Inflammatory macrophage treated with lipopolysaccharide for 4 hours (primary cell): ENCODE data around the gene PPP1R12A.

Source experiments
- DNase-seq: peaks from one replicate; pipeline ENCODE4 v3.0.0-alpha.2; 2020

Gene PPP1R12A

DNA sequence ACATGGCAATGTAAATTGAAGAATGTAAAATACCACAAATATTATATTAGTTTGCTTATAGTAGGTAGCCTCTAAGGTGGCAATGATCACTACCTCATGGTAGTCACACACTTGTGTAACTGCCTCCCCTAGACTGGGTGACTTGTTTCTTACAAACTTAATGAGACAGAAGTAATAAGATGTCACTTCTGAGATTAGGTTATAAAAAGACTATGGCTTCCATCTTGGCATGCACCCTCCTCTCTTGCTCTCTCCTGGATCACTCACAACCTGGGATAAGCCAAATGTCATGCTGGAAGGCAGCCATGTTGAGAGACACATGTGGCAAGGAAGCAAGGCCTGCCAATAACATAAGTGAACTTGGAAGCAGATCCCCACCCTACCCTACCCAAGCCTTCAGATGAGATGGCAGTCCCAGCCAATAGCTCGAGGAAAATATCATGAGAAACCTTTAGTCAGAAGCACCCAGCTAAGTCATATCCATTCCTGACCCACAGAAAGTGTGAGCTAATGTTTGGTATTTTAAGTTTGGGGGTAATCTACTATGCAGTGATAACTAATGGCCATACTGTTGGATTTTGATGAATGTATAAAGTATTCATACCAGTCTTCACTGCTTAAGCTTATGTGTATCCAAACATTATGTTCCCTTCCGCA is 43.3 kb downstream of the PPP1R12A start:
- no peak for DNase-seq

DNA sequence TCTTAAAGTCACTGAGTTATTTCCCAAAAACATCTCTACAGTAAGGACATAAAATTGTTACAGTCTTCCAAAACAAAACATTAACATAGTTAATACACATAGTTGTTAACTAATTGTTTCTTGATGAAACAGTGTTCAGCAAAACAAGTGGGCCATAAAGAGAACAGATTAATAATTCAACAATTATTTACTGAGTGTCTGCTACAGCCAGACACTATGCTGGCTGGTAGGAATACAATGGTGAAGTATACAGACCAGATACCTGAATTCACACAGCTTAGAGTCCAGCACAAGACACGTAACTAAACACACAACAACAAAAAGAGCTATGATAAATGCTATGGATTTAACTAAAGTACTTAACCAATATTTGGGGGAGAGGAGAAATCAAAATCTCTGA is 47.0 kb downstream of the PPP1R12A start:
- no peak for DNase-seq

DNA sequence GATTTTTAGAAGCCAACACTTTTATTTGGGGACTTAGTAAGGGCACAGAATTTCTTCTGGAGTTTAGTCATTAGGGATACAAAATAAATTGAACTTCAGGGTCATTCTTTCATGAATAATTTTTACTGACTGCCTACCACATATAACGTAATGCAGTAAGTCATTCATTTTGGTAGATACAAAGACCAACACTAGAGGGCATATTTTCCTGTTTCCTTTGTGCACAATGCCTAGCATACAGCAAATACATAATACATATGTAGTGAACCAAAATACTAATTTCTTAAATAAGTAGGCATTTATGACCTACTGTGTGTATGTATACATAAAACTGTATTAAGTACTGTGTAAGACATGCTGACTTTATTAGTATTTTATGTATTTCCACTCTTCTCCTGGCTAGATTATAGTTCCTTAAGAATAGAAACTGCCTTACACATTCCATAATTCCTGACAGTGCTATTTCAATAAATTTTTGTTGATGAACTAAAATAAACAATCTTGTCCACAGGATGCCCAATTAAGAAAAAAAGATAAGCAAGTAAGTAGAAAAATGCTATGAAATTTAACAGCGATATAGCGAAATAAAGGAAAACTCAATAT is 47.9 kb downstream of the PPP1R12A start:
- peak; percentile 68 for DNase-seq

DNA sequence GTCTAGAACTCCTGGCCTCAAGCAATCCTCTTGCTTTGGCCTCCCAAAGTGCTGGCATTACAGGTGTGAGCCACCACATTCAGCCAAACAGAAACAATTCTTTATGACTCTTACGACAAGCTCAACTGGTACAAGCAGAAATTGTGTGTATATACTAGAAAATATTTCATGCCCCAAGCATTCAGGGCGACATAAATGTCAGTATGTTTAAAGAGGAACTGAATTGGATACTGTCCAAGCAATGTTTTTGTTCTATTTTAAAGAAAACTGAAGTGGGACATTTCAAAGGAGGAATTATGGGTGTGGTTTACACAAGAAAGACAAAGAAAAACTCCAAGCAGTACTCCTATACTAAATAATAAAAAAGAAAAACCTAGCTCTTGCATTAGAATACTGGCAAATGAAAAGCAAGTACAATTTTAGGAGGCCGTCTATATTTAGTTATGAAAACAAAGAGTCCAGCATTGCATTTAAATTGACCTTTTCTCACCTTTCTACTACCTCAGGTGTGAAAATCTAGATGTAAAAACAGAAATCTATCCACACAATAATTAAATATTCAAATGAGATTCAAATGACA is 48.9 kb downstream of the PPP1R12A start:
- DNase-seq = peak; percentile 42

DNA sequence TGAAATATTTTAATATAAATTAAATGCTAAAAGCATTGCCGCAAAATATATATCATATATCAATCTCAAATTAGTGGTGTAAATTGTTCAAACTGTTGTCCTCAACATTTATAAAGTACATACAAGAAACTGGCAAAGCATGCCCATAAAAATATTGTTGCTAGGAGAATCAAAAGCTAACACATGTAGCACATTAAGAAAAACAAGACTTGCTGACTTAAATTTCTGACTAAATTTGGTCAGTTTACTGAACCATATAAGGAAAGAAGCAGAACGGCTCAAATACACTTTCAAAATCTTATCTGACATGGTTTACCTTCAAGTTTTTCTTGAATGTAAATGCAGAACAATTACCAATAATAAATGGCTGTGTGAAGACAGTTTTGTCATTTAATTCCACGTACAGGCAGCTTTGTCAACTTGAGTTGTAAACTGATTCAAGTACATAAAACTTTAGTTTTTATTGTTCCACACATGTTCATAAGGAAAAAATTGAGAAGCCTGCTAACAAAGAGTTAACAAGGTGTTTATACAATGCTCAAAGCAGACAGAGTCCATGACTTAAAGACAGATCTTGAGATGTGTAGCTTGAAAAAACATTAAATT is 50.4 kb downstream of the PPP1R12A start:
- no peak for DNase-seq

DNA sequence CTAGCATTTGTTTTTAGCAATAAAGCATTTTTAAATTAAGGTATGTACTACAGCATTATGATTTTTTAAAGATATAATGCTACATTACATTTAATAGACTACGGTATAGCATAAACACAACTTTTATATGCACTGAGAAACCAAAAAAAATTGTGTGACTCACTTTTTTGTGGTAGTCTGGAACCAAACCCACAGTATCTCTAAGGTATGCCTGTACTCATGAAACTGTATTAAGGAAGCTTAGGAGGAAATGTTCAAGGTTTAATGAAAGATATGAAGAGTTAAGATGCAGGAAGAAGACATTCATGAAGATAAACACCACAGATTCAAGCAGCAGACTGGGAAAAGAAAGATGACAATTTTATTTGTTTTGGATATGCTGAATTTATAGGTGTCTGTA is 51.7 kb downstream of the PPP1R12A start:
- DNase-seq = no peak

DNA sequence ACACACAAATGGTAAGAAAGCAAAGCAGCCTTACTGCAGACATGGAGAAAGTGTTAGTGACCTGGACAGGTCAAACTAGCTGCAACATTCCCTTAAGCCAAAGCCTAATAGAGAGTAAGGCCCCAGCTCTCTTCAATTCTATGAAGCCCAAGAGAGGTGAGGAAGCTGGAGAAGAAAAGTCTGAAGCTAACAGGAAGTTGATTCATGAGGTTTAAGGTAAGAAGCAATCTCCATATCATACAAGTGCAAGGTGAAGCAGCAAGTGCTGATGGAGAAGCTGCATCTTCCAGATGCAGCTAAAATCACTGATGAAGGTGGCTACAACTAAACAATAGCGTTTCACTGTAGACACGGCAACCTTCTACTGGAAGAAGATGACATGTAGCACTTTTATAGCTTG is 53.5 kb downstream of the PPP1R12A start:
- no peak for DNase-seq

DNA sequence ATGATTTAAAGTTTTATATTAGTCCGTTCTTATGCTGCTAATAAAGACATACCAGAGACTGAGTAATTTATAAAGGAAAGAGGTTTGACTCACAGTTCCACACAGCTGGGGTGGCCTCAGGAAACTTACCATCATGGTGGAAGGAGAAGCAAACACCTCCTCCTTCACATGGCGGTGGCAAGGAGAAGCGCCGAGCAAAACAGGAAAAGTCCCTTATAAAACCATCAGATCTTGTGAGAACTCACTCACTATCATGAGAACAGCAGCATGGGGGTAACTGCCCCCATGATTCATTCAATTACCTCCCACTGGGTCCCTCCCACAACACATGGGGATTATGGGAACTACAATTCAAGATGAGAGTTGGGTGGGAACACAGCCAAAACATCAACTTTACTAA is 56.4 kb downstream of the PPP1R12A start:
- peak; percentile 7 for DNase-seq

DNA sequence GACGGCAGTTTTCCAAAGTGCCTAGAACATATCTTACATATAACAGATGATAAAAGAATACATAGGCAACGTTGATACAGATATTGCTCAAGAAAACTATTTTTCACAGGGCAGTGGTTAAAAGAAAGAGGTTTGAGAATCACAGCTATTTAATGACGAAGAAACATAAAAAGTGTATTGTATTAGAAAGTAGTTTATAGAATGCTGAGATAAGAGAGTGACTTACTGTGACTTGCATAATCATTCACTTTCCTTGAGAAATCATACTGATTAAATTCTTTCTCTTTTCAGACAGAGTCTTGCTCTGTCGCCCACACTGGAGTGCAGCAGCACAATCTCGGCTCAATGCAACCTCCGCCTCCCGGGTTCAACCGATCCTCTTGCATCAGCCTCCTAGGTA is 57.7 kb downstream of the PPP1R12A start:
- peak; percentile 14 for DNase-seq

DNA sequence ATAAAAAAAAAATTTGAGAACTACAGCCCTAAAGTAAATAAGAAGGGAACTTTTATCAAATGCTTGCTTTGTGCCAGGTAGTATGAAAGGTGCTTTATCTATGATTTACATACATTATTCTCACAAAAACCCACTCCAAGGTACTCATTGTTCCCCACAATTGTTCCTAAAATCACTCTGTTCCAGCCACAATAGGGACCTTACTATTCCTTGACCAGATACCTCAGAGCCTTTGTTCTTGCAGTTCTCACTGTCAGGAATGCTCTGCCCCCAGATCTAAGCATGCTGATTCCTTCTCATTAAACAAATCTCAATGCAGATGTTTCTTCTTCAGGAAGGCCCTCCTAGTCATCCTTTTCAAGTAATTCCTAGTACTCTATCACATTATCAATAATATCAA is 60.2 kb downstream of the PPP1R12A start:
- DNase-seq = no peak

DNA sequence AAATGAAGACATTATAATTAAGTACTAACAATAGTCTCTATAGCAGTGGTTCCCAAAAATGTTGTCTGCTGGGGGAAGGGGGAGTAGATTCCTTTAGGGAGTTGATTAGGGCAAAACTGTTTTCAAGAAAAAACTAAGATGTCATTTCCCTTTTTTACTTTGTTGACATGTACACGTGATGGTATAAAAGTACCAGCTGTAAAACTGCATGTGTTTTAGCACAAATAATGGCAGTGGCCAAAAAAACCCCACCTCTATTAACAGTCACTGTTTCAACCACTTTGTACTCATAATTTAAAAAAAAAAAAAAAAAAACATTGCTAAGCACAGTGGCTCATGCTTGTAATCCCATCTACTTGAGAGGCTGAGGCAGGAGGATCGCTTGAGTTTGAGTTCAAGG is 61.7 kb downstream of the PPP1R12A start:
- peak; percentile 42 for DNase-seq

DNA sequence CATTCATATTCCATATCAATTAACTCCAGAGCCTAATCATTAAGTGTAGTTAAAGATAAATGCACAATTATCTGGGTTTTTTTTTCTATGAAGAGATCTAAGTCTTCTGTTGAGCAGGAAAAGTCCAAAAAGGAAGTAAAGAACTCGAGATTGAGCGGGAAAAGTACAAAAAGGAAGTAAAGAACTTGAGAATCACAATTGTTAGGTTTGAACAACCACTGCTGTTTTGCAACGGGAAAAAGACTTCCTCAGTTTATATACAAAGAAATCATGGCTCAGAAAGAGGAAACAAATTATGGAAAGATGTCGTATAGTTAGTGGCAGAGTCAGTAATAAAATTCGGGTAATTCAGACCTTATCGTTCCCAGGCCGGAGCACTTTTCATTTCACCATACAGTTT is 63.3 kb downstream of the PPP1R12A start:
- DNase-seq = peak; percentile 88

DNA sequence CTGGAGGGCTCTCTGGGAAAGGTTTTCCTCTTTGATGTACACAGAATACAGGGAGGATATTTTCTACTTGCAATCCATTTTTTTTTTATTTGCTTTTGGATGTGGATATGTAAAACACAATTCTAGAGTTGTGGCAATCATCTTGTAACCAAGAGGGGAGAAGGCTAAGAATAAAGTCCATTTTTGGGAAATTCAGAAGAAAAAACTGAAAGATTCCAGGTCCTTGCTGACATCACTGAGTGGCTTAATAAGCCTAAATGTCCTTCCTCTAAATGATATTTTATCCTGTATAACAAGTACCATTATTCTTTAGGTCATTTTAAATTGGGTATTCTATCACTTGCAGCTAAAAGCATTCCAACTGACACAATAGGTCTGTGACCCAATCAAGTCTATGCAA is 64.0 kb downstream of the PPP1R12A start:
- peak; percentile 22 for DNase-seq

DNA sequence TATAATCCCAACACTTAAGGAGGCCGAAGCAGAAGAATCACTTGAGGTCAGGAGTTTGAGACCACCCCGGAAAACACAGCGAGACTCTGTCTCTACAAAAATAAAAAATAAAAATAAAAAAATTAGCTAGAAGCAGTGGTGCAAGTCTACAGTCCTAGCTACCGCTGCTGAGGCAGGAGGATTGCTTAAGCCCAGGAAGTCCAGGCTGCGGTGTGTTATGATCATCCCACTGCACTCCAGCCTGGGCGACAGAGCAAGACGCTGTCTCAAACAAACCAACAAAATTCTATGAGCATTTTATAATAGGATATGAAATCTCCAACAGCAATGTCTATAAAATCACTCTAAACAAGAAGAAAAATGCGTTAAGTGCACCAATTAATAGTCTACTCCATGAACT is 75.3 kb downstream of the PPP1R12A start:
- peak; percentile 41 for DNase-seq

DNA sequence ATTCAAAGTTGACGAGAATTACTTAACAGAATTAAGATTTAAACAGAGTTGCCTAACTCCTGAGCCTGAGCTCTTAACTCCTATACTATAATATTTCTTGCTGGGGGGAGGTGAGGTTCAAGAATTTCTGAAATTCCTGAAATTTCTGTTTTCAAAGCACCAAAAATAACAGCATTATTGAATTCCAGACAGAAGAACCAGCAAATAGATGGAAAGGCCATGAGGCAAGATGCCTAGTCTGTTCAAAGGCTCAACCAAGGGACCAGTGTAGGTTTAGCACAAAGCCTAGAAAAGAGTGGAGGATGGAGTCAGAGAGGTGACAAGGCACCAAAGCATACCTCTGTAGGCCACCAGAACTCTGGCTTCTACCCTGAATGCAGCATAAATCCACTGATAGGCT is 76.4 kb downstream of the PPP1R12A start:
- no peak for DNase-seq

DNA sequence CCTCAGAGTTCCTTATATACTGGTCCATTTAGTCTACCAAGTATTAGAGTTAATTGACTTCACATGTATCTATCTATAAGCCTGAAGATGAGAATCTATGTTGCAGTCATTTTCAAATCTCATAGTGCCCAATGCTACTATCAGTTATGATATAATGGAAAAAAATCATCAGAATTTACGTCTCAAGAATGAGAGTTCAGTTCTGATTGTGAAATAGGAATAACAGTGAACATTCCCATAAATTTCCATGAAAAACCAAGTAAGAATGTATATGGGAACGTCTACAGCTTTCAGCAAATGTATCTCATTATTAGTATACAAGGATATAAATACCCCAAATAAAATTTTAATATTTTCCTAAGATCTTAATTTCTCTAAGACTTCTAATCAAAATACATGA is 77.2 kb downstream of the PPP1R12A start:
- DNase-seq = no peak

DNA sequence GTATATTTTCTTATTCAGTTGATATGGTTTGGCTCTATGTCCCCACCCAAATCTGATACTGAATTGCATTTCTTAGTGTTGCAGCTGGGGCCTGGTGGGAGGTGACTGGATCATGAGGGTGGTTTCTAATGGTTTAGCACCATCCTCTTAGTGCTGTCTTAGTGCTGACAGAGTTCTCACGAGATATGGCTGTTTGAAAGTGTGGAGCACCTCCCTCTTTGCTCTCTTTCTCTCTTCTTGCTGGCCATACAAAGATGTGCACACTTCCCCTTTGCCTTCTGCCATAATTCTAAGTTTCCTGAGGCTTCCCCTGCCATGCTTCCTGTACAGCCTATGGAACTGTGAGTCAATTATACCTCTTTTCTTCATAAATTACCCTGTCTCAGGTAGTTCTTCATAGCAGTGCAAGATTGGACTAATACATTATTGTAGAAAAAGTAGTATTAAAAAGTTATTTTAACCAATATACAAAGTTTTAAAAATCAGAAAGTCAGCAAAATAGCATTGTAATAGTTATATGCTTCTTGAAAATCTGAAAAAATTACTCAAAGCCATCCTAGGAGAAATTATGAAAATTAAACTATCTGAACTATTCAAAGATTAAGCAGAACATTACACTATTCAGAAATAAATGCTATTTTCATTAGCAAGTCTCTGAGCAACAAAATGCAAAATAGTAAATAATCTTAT is 84.1 kb downstream of the PPP1R12A start:
- DNase-seq = no peak

DNA sequence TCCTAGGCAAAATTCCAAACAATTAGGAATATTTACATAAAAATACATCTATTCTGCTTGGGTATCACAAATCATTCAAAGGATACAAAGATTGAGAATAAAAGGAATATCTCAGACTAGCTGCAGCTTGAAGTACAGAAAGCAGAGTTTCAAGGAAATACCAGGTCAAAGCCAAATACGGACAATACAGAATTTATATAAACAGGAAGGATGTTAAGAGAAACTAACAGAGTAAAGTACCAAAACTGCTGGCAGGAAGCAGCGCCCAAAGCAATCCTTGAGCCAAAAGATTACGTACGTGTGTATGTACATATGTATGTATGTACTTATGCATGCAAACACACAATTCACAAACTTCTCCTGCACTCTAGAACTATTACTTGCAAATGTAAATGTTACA is 86.6 kb downstream of the PPP1R12A start:
- no peak for DNase-seq

DNA sequence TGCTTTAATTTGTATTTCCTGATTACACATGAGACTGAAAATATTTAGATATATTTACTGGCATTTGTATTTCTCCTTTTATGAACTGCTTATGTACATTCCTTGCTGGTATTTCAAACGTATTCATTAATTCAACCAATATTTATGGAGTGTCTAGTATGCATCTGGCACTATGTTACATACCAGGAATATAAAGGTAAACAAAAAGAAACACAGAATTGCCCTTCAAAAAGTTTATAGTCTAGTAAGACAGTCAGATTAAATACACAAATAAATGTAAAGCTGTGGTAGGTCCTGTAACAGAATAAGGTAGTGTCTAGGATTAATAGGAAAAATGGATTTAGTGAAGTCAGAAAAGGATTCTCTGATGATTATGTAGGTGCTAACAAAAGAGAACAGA is 87.5 kb downstream of the PPP1R12A start:
- no peak for DNase-seq

DNA sequence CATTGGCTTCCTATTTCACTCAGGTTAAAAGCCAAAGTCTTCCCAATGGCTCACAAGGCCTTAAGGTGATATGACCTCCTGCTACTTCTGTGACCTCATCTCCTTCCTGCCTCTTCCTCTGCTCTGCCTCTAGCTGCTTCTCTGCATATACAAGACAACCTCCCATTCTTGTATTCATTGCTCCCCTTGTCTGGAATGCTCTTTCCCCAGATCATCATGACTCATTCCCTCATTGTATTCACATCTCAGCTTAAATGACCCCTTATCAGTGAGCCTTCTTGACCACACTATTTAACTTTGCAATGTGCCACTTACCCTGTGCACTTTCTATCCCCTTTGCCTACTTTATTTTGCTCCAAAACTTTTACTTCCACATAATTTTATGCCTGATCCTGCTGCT is 90.2 kb downstream of the PPP1R12A start:
- DNase-seq = no peak

DNA sequence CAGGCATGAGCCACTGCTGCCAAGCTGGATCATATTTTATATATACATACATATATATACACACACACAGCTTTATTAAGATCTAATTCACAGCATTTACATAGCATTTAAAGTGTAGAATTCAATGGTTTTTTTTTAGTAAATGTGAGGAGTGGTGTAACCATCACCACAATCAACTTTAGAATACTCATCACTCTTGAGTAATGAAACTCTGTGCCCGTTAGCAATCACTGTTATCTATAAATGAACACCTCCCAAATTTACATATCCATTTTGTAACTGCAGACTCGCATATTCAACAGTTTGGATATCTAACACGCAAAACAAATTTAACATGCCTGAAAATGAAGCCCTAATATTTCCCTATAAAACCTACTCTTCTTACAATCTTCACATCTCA is 90.9 kb downstream of the PPP1R12A start:
- no peak for DNase-seq

DNA sequence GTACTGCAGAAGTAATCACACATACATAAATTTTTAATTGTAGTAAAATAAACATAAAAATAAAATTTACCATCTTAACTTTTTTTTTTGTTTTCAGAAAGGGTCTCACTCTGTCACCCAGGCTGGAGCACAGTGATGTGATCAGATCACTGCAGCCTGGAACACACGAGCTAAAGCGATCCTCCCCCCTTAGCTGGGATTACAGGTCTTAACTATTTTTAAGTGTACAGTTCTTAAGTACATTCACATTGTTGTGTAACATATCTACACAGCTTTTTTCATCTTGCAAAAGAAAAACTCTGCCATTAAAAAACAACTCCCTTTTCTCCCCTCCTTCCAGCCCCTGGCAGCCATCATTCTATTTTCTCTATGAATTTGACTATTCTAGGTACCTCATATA is 92.3 kb downstream of the PPP1R12A start:
- DNase-seq = no peak

DNA sequence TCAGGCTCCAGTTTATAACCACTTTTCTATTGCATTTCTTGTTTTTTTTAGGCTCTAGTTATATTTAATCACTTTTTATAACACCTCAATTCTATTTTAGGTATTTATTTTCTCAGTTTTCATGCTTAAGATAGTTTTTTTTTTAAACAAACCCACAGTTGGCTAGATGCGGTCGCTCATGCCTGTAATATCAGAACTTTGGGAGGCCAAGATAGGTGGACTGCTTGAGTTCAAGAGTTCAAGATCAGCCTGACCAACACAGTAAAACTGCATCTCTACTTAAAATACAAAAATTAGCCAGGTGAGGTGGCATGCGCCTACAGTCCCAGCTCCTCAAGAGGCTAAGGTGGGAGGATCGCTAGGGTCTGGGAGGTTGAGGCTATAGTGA is 93.0 kb downstream of the PPP1R12A start:
- DNase-seq = no peak
